Measurements from ENCODE around the gene DNM3.

Gene DNM3

DNA sequence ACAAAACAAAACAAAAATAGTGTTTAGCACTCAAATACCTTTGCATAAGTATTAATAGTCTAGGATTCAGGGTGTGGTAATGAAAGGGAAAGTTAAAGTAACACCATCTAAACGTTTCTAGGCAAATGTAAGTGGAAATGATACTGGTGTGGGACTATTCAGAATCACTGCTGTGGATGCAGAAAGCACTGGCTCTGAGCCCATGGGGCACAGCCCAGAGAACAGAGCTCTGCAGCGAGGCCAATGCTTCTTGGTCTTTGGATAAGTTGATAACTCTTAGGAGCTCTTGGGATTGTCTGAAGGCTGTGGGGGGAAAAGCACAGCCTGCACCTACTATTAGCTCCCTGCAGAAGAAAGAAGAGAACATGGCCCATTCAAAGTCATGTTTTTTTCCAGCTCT is 21.4 kb upstream of the DNM3 start:
- TF ChIP-seq EGR2 (tag by site-specific recombination; IDR thresholded peaks at IDR 0.05; ENCODE audit: low read depth) = no peak
- no peak for TF ChIP-seq ZNF155 (tag by site-specific recombination; IDR thresholded peaks at IDR 0.05)
- TF ChIP-seq ZNF211 (tag by site-specific recombination; IDR thresholded peaks at IDR 0.05; ENCODE audit: low read depth) = no peak
- TF ChIP-seq OSR2 (tag by site-specific recombination; IDR thresholded peaks at IDR 0.05) = no peak
- TF ChIP-seq ZNF660 (tag by site-specific recombination; IDR thresholded peaks at IDR 0.05) = no peak
- TF ChIP-seq, protein P1, sequence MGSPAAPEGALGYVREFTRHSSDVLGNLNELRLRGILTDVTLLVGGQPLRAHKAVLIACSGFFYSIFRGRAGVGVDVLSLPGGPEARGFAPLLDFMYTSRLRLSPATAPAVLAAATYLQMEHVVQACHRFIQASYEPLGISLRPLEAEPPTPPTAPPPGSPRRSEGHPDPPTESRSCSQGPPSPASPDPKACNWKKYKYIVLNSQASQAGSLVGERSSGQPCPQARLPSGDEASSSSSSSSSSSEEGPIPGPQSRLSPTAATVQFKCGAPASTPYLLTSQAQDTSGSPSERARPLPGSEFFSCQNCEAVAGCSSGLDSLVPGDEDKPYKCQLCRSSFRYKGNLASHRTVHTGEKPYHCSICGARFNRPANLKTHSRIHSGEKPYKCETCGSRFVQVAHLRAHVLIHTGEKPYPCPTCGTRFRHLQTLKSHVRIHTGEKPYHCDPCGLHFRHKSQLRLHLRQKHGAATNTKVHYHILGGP (tag by site-specific recombination; IDR thresholded peaks at IDR 0.05) = no peak
- no peak for TF ChIP-seq AEBP2 (tag by site-specific recombination; IDR thresholded peaks at IDR 0.05; ENCODE audit: borderline replicate concordance)
- TF ChIP-seq ZNF571 (tag by site-specific recombination; IDR thresholded peaks at IDR 0.05) = no peak
- TF ChIP-seq ZNF555 (tag by site-specific recombination; conservative IDR thresholded peaks at IDR 0.05) = no peak
- TF ChIP-seq HIC1 (tag by site-specific recombination; IDR thresholded peaks at IDR 0.05) = no peak
- TF ChIP-seq GLI2 (tag by site-specific recombination; IDR thresholded peaks at IDR 0.05; ENCODE audit: borderline replicate concordance, low read depth) = no peak
- no peak for TF ChIP-seq ZFP69B (tag by site-specific recombination; IDR thresholded peaks at IDR 0.05)
- no peak for TF ChIP-seq ZNF292 (tag by site-specific recombination; IDR thresholded peaks at IDR 0.05; ENCODE audit: borderline replicate concordance, low read depth)
- no peak for TF ChIP-seq ZNF16 (tag by site-specific recombination; IDR thresholded peaks at IDR 0.05; ENCODE audit: low read depth)
- TF ChIP-seq TSHZ1 (tag by site-specific recombination; IDR thresholded peaks at IDR 0.05; ENCODE audit: borderline replicate concordance) = no peak
- TF ChIP-seq BCL11A (tag by site-specific recombination; IDR thresholded peaks at IDR 0.05; ENCODE audit: low read depth) = no peak
- TF ChIP-seq ZNF138 (tag by site-specific recombination; IDR thresholded peaks at IDR 0.05; ENCODE audit: borderline replicate concordance) = no peak
- no peak for TF ChIP-seq ZNF175 (tag by site-specific recombination; IDR thresholded peaks at IDR 0.05)
- POLR2A ChIA-PET = no interaction called here
- H3K4me1 ChIP-seq (ENCODE audit: control insufficient read depth, insufficient read depth, low read length) = no peaks in the 10 kb centered on the region
- H3K4me3 ChIP-seq (ENCODE audit: low read depth, low read length) = no peak overlapping the region
- no peaks in the 10 kb centered on the region for H3K9me3 ChIP-seq (ENCODE audit: control insufficient read depth, insufficient read depth, low read depth, low read length)
- H3K27ac ChIP-seq (ENCODE audit: extremely low read depth, low read depth, low read length) = no peak overlapping the region
- CTCF ChIA-PET = interaction anchor here (0.6 to 1.1 kb wide), 3 partner anchors 161 to 579 kb away, joined by 3 to 4 read pairs (median 3); no protein-coding TSS in a partner anchor
- H3K36me3 ChIP-seq (ENCODE audit: control insufficient read depth in 2 of 2, insufficient read depth in 1 of 2, low read length in 2 of 2) = no peaks in the 10 kb centered on the region
